PC-9 (cell line): ENCODE measurements around the gene TDO2. TPM values are rescaled to one million over a fixed set of nuclear protein-coding genes. Genes with fewer than 3 reads are reported as not detected.

Experiments
- Bru-seq: library from RNA; stranded (reverse); fragments of 400-500 nt; gene quantifications from one replicate; lab custom pipeline; 2021; lab: Mats Ljungman, UMichigan
- BruChase-seq, 2 experiments: library from RNA; stranded (reverse); fragments of 400-500 nt; gene quantifications; one replicate each; lab custom pipeline; 2021; lab: Mats Ljungman, UMichigan
- BruUV-seq: library from RNA; stranded (reverse); fragments of 400-500 nt; replicated peaks from 2 replicates; lab custom pipeline; 2021; lab: Mats Ljungman, UMichigan
- CTCF ChIA-PET: fragments of 300-600 bp; sonication (Branson Sonifier 250); formaldehyde crosslinking; loops from one replicate; lab custom pipeline; 2022; ENCODE audit warnings: antibody characterized with exemption; lab: Charles Lee
- POLR2A ChIA-PET: fragments of 300-600 bp; sonication (Branson Sonifier 250); formaldehyde crosslinking; loops from one replicate; lab custom pipeline; 2022; ENCODE audit warnings: antibody characterized with exemption; ENCODE audit not compliant: unreplicated experiment; lab: Charles Lee
- DNase-seq, 2 experiments: peaks; one replicate each; pipeline versions ENCODE4 v3.0.0 to v3.0.0-alpha.2; 2015 to 2022; ENCODE audit warnings: mixed read lengths in 1 of 2
- H2AFZ ChIP-seq: fragments of 200-600 bp; sonication (generic); 2 replicates; pipeline ENCODE4 v1.8.1; 2017; ENCODE audit warnings: antibody characterized with exemption
- H3F3A ChIP-seq: fragments of 200-600 bp; sonication (generic); 2 replicates; pipeline ENCODE4 v1.8.1; 2017; ENCODE audit warnings: antibody characterized with exemption, mild to moderate bottlenecking, low read depth; ENCODE audit not compliant: insufficient read depth
- H3K27ac ChIP-seq: fragments of 200-600 bp; sonication (generic); 2 replicates; pipeline ENCODE4 v1.6.1; 2016; ENCODE audit warnings: mixed run types
- H3K27me3 ChIP-seq: fragments of 200-600 bp; sonication (generic); 2 replicates; pipeline ENCODE4 v1.6.1; 2016; ENCODE audit warnings: low read depth, mixed run types; ENCODE audit not compliant: insufficient read depth
- H3K36me3 ChIP-seq: fragments of 200-600 bp; sonication (generic); 2 replicates; pipeline ENCODE4 v1.6.1; 2016; ENCODE audit warnings: low read depth, mixed run types
- H3K4me1 ChIP-seq: fragments of 200-600 bp; sonication (generic); replicated peaks from 2 replicates; pipeline ENCODE4 v1.6.1; 2016; ENCODE audit warnings: mixed run types; ENCODE audit not compliant: insufficient read depth
- H3K4me2 ChIP-seq: fragments of 200-600 bp; sonication (generic); 2 replicates; pipeline ENCODE4 v1.6.1; 2017; ENCODE audit warnings: mixed run types
- H3K4me3 ChIP-seq: fragments of 200-600 bp; sonication (generic); 2 replicates; pipeline ENCODE4 v1.6.1; 2016; ENCODE audit warnings: mixed run types
- H3K79me2 ChIP-seq: fragments of 200-600 bp; sonication (generic); 2 replicates; pipeline ENCODE4 v1.6.1; 2017; ENCODE audit warnings: low read depth, mixed run types
- H3K9me2 ChIP-seq: fragments of 200-600 bp; sonication (generic); 2 replicates; pipeline ENCODE4 v1.8.1; 2017; ENCODE audit warnings: mild to moderate bottlenecking; ENCODE audit not compliant: insufficient read depth
- H3K9me3 ChIP-seq: fragments of 200-600 bp; sonication (generic); 2 replicates; pipeline ENCODE4 v1.8.1; 2016; ENCODE audit warnings: low read depth; ENCODE audit not compliant: insufficient read depth
- H4K20me1 ChIP-seq: fragments of 200-600 bp; sonication (generic); 2 replicates; pipeline ENCODE4 v1.8.1; 2017; ENCODE audit not compliant: insufficient read depth
- EZH2 ChIP-seq: fragments of 200-600 bp; sonication (generic); IDR thresholded peaks from 2 replicates; pipeline ENCODE4 v1.8.0; 2017; ENCODE audit warnings: antibody characterized with exemption, low read depth
- intact Hi-C: fragments of 100-400 bp; cut with micrococcal nuclease; formaldehyde crosslinking; loops from one replicate; pipeline ENCODE4 v1.10.0; 2022; ENCODE audit not compliant: unreplicated experiment
- long read RNA-seq: library from polyadenylated mRNA; stranded (forward); transcript quantifications from one replicate; pipeline ENCODE4 v2.0.0, GENCODE V29; 2022
- total RNA-seq: library from RNA; stranded (reverse); gene quantifications from 2 replicates; pipeline ENCODE4 v1.2.3, GENCODE V29; 2021
- TF ChIP-seq, protein P1 (sequence below): fragments of 200-600 bp; sonication (generic); conservative IDR thresholded peaks from 2 replicates; pipeline ENCODE4 v1.6.1; 2017; ENCODE audit warnings: mixed run types, antibody characterized with exemption, mild to moderate bottlenecking, moderate library complexity

TDO2 gene
- 0.83 and 1.3 TPM in 2 replicates for total RNA-seq
- Bru-seq, nascent RNA = percentile 20 among the genes with signal in this experiment
- BruChase-seq, experiment 1, labeled RNA remaining after a 2-hour chase = percentile 20 among the genes with signal in this experiment
- BruChase-seq, experiment 2, labeled RNA remaining after a 6-hour chase = percentile 23 among the genes with signal in this experiment
- long read RNA-seq, partial matches to known transcripts = 0 of 2 reads
- long read RNA-seq, other reads (novel, unspliced or antisense) = 2 of 2 reads

DNA sequence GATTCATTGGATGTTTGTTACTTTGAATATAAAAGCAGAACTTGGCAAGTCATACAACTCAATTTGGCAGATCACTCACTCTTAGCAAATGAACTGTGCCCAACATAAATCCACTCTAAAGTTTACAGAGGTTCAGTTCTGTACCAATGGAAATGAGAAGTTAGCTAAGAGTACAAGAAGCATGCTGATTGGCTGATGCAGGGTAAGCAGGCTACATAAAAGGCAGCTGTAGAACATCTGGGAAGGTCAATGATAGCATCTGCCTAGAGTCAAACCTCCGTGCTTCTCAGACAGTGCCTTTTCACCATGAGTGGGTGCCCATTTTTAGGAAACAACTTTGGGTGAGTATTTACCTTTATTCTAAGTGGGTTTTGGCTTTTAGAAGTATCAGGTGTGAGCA is at the start of gene TDO2:
Gene TDO2, plus strand, starts transcription at position 244 of the 400 bp plus-strand sequence. Its CDS starts 63 bp downstream, at position 307.
- intact Hi-C loops = no loop called here
- Histone ChIP-seq H3K4me2 (no peak within 1 kb of the TSS), H3K9me3 (no peaks in the 10 kb centered on the region), H4K20me1 (no peaks in the 10 kb centered on the region), H3K36me3 (no peaks in the 10 kb centered on the region), H3K27me3 (no peaks in the 10 kb centered on the region), H3K9me2 (no peaks in the 10 kb centered on the region), H2AFZ (no peak within 1 kb of the TSS), H3K79me2 (no peaks in the 10 kb centered on the region), H3K4me1 (no peaks in the 10 kb centered on the region), H3K27ac (no peak within 1 kb of the TSS), H3F3A (no peaks in the 10 kb centered on the region), H3K4me3 (no peak within 1 kb of the TSS)
- CTCF ChIA-PET = no interaction called here
- TF ChIP-seq EZH2 = no peak
- TF ChIP-seq, protein P1, sequence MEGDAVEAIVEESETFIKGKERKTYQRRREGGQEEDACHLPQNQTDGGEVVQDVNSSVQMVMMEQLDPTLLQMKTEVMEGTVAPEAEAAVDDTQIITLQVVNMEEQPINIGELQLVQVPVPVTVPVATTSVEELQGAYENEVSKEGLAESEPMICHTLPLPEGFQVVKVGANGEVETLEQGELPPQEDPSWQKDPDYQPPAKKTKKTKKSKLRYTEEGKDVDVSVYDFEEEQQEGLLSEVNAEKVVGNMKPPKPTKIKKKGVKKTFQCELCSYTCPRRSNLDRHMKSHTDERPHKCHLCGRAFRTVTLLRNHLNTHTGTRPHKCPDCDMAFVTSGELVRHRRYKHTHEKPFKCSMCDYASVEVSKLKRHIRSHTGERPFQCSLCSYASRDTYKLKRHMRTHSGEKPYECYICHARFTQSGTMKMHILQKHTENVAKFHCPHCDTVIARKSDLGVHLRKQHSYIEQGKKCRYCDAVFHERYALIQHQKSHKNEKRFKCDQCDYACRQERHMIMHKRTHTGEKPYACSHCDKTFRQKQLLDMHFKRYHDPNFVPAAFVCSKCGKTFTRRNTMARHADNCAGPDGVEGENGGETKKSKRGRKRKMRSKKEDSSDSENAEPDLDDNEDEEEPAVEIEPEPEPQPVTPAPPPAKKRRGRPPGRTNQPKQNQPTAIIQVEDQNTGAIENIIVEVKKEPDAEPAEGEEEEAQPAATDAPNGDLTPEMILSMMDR = no peak
- POLR2A ChIA-PET = no interaction called here
- no peak for DNase-seq
- BruUV-seq = no TSS peak

DNA sequence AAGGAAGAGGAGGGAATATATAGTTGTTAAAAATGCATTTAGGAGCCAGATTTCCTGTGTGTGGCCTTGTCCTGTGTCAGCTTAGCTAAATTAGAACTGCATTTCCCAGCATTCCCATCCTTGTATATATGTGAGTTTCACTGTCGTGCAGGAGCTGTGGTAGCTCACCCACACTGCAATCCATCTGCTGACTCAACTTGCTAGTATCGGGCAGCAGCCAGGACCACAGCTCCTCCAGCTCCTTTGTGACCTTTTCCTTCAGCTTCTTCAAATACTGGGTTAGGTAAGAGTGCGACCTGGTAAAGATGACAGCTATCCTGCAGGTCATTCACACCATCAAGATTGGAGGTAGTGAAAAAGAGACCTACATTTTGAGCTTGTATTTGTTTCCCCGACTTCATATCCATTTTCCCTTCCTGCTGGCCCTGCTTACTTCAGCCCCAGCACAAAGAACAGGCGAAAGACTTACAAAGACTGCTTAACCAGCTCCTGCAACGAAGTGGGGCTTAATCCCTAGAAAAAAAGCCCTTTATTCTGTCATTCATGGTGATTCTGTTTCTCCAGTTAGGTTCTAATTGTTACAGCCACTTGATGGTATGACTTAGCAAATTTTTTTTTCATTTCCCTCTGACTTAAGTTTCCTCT is 48.8 kb upstream of the TDO2 start:
- POLR2A ChIA-PET = interaction anchor here (0.7 to 0.8 kb wide), 2 partner anchors 251 to 721 kb away, joined by 4 to 6 read pairs; no protein-coding TSS in a partner anchor
- TF ChIP-seq EZH2 = no peak
- TF ChIP-seq, protein P1 = no peak
- Histone ChIP-seq H3K9me2 (no peaks in the 10 kb centered on the region), H4K20me1 (no peaks in the 10 kb centered on the region), H3F3A (no peaks in the 10 kb centered on the region), H3K27me3 (no peaks in the 10 kb centered on the region), H3K4me1 (no peaks in the 10 kb centered on the region), H3K4me2 (no peak overlapping the region), H3K79me2 (no peaks in the 10 kb centered on the region), H3K4me3 (no peak overlapping the region), H2AFZ (0 out of 2 replicates have a peak overlapping the region, but pooled peaks have one; percentile 55), H3K9me3 (no peaks in the 10 kb centered on the region), H3K27ac (no peak overlapping the region), H3K36me3 (no peaks in the 10 kb centered on the region)
- intact Hi-C loops = no loop called here
- peak in 1 of 2 experiments; percentile 15 for DNase-seq
- BruUV-seq = TSS peak; percentile 61
- CTCF ChIA-PET = no interaction called here

DNA sequence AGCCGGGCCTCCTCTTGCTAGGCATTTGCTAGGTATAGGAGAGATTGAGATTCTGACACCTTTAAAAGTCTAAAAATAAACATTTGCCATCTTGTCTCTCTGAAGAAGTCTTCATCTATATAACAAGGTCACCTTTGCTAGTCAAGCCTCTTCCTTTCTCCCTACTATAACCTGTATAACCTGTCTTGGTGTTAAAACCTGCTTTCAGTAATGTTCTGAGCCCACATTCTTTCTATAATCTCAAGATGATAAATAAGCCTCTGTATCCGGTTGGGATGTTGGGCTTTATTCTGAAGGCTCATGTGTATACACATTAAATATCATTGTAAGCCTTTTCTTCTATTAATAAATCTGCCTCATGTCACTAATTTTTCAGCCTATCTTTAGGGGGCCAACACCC is 47.6 kb upstream of the TDO2 start:
- no peaks in the 10 kb centered on the region for H3K36me3 ChIP-seq
- no peaks in the 10 kb centered on the region for H3F3A ChIP-seq
- H3K79me2 ChIP-seq = no peaks in the 10 kb centered on the region
- H3K9me3 ChIP-seq = no peaks in the 10 kb centered on the region
- intact Hi-C loops = no loop called here
- POLR2A ChIA-PET = no interaction called here
- no peak for TF ChIP-seq EZH2
- TF ChIP-seq, protein P1 = no peak
- no peak overlapping the region for H3K27ac ChIP-seq
- no peaks in the 10 kb centered on the region for H3K4me1 ChIP-seq
- H3K9me2 ChIP-seq = no peaks in the 10 kb centered on the region
- H3K4me2 ChIP-seq = no peak overlapping the region
- H4K20me1 ChIP-seq = no peaks in the 10 kb centered on the region
- H3K27me3 ChIP-seq = no peaks in the 10 kb centered on the region
- no peak for DNase-seq
- H3K4me3 ChIP-seq = no peak overlapping the region
- no TSS peak for BruUV-seq
- H2AFZ ChIP-seq = no peak overlapping the region
- CTCF ChIA-PET = no interaction called here
